Gastroesophageal sphincter (tissue), 4 donors: Measurements from ENCODE around the gene DNAH8. TPM values are rescaled to one million over a fixed set of nuclear protein-coding genes. Genes with fewer than 3 reads are reported as not detected.

Experiments
- ATAC-seq: fragments of 150-250 bp; one replicate; pipeline ENCODE4 v1.9.1; 2016; ENCODE audit warnings: mild to moderate bottlenecking, moderate library complexity
- H3K27ac ChIP-seq, 4 donors: fragments of 200-600 bp; sonication (generic) in 3 of 4; 1 replicate in 3 of 4; 2 replicates in 1 of 4; pipeline ENCODE4 v1.5.1; 2016 to 2019
- H3K27me3 ChIP-seq: fragments of 200-600 bp; sonication (generic); one replicate; pipeline ENCODE4 v1.5.1; 2019
- H3K36me3 ChIP-seq, 2 donors: fragments of 200-600 bp; sonication (generic); one replicate each; pipeline ENCODE4 v1.5.1; 2019; ENCODE audit warnings: control low read depth in 1 of 2
- H3K4me1 ChIP-seq, 3 donors: fragments of 200-600 bp; sonication (generic); 1 replicate in 2 of 3; 2 replicates in 1 of 3; pipeline ENCODE4 v1.5.1; 2016 to 2019; ENCODE audit warnings: control low read depth in 2 of 3
- H3K4me3 ChIP-seq, 2 donors: fragments of 200-600 bp; sonication (generic); one replicate each; pipeline ENCODE4 v1.5.1; 2019; ENCODE audit warnings: mild to moderate bottlenecking in 1 of 2, moderate library complexity in 1 of 2
- H3K9me3 ChIP-seq, 3 donors: fragments of 200-600 bp; sonication (generic); one replicate each; pipeline ENCODE4 v1.5.1; 2017 to 2019; ENCODE audit warnings: control low read depth in 2 of 3
- EP300 ChIP-seq: sonication (generic); formaldehyde crosslinking; IDR thresholded peaks from one replicate; pipeline ENCODE4 v1.6.1; 2017; ENCODE audit warnings: antibody characterized with exemption, mild to moderate bottlenecking
- POLR2A ChIP-seq, 2 donors: fragments of 450-650 bp; IDR thresholded peaks; one replicate each; pipeline ENCODE4 v1.6.1; 2017; ENCODE audit warnings: antibody characterized with exemption in 2 of 2, mild to moderate bottlenecking in 2 of 2, moderate library complexity in 1 of 2
- POLR2AphosphoS5 ChIP-seq: sonication (generic); formaldehyde crosslinking; IDR thresholded peaks from one replicate; pipeline ENCODE4 v1.6.1; 2017; ENCODE audit warnings: antibody characterized with exemption
- WGBS, 2 donors: methylation state at CpG; one replicate each; pipeline ENCODE4 v1.1.5; 2018; ENCODE audit warnings: low coverage in 1 of 2; 5-methylcytosine and 5-hydroxymethylcytosine counted together
- total RNA-seq, 4 donors: library from RNA; depleted of rRNA; stranded (reverse); fragments of >200 nt; gene quantifications; one replicate each; pipeline ENCODE4 v1.1.0, GENCODE V29; 2016
- TF ChIP-seq, protein P1 (sequence below), 4 experiments: fragments of 200-600 bp in 2 of 4; fragments of 450-650 bp in 2 of 4; sonication (generic) in 1 of 4; IDR thresholded peaks; one replicate each; pipeline ENCODE4 v1.5.1; 2017 to 2019; ENCODE audit warnings: antibody characterized with exemption in 4 of 4, mild to moderate bottlenecking in 2 of 4, moderate library complexity in 2 of 4

DNAH8 gene
- total RNA-seq, 4 donors from 2014 or later = not detected

GRCh38 chr6:38760097-38760496 lies 45.0 kb downstream of the DNAH8 start:
- H3K36me3 ChIP-seq = no peaks in the 10 kb centered on the region
- TF ChIP-seq POLR2A (IDR thresholded peaks at IDR 0.05) (no peak), EP300 (no peak), POLR2AphosphoS5 (no peak)
- TF ChIP-seq, protein P1, sequence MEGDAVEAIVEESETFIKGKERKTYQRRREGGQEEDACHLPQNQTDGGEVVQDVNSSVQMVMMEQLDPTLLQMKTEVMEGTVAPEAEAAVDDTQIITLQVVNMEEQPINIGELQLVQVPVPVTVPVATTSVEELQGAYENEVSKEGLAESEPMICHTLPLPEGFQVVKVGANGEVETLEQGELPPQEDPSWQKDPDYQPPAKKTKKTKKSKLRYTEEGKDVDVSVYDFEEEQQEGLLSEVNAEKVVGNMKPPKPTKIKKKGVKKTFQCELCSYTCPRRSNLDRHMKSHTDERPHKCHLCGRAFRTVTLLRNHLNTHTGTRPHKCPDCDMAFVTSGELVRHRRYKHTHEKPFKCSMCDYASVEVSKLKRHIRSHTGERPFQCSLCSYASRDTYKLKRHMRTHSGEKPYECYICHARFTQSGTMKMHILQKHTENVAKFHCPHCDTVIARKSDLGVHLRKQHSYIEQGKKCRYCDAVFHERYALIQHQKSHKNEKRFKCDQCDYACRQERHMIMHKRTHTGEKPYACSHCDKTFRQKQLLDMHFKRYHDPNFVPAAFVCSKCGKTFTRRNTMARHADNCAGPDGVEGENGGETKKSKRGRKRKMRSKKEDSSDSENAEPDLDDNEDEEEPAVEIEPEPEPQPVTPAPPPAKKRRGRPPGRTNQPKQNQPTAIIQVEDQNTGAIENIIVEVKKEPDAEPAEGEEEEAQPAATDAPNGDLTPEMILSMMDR (IDR thresholded peaks at IDR 0.05) = no peak

DNA sequence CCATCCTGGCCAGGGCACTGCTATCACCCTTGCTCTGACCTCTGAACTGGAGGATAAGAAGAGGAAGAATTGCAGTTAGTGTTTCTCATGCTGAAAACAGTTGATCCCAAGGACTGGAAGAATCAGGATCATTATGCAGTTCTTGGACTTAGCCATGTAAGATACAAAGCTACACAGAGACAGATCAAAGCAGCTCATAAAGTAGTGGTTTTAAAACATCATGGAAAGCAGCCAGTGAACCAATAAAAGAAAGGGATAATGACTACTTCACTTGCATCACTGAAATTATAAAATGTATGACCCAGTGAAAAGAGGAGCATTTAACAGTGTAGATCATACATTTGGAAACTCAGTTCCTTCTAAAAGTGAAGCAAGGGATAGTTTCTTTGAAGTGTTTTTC lies 47.7 kb downstream of the DNAH8 start:
- H3K27ac ChIP-seq = no peak overlapping the region
- ATAC-seq = no peak
- no peak overlapping the region for H3K4me3 ChIP-seq
- TF ChIP-seq POLR2A (IDR thresholded peaks at IDR 0.05) (no peak), POLR2AphosphoS5 (no peak), EP300 (no peak)
- TF ChIP-seq, protein P1 (IDR thresholded peaks at IDR 0.05) = no peak
- H3K27me3 ChIP-seq = no peaks in the 10 kb centered on the region
- H3K4me1 ChIP-seq = no peaks in the 10 kb centered on the region
- peaks cover 0 to 5% (median 0%) of the 10 kb centered on the region in 3 donors for H3K9me3 ChIP-seq
- H3K36me3 ChIP-seq = no peaks in the 10 kb centered on the region

More at GRCh38 chr6:38760097-38760496, 45.0 kb downstream of the DNAH8 start:
- H3K4me3 ChIP-seq = no peak overlapping the region
- no peak for ATAC-seq
- H3K27me3 ChIP-seq = no peaks in the 10 kb centered on the region
- peaks cover 0 to 5% (median 0%) of the 10 kb centered on the region in 3 donors for H3K9me3 ChIP-seq
- no peaks in the 10 kb centered on the region for H3K4me1 ChIP-seq
- 75 to 90% methylated on average over 1 of the region's 1 CpG for WGBS, 2 donors
- H3K27ac ChIP-seq = no peak overlapping the region

GRCh38 chr6:38767560-38767959 lies 52.4 kb downstream of the DNAH8 start:
- WGBS, 2 donors = 82 to 90% methylated on average over 2 of the region's 2 CpGs

GRCh38 chr6:38773338-38773737 lies 58.2 kb downstream of the DNAH8 start:
- no peak for TF ChIP-seq POLR2AphosphoS5
- TF ChIP-seq, protein P1 (IDR thresholded peaks at IDR 0.05) = no peak
- no peak for TF ChIP-seq POLR2A (IDR thresholded peaks at IDR 0.05)
- no peak for TF ChIP-seq EP300
- WGBS, 2 donors = 65% methylated on average over 3 of the region's 3 CpGs; no CpG with 5 or more reads in 1 of the 2 donors
- no peaks in the 10 kb centered on the region for H3K36me3 ChIP-seq

More at GRCh38 chr6:38767560-38767959, 52.4 kb downstream of the DNAH8 start:
- Histone ChIP-seq H3K4me1 (no peaks in the 10 kb centered on the region), H3K36me3 (no peaks in the 10 kb centered on the region), H3K9me3 (peaks cover 0 to 18% (median 0%) of the 10 kb centered on the region in 3 donors), H3K27ac (no peak overlapping the region), H3K4me3 (no peak overlapping the region), H3K27me3 (no peaks in the 10 kb centered on the region)
- TF ChIP-seq, protein P1 (IDR thresholded peaks at IDR 0.05) = no peak
- TF ChIP-seq POLR2A (IDR thresholded peaks at IDR 0.05) (no peak), EP300 (no peak), POLR2AphosphoS5 (no peak)
- ATAC-seq = no peak

GRCh38 chr6:38774929-38775707 lies 60.0 kb downstream of the DNAH8 start:
- Histone ChIP-seq H3K36me3 (no peaks in the 10 kb centered on the region), H3K27ac (no peak overlapping the region), H3K4me1 (no peaks in the 10 kb centered on the region), H3K4me3 (no peak overlapping the region), H3K9me3 (peaks cover 0 to 5% (median 0%) of the 10 kb centered on the region in 3 donors), H3K27me3 (no peaks in the 10 kb centered on the region)
- ATAC-seq = no peak
- TF ChIP-seq, protein P1 (IDR thresholded peaks at IDR 0.05) = no peak
- TF ChIP-seq EP300 (no peak), POLR2AphosphoS5 (no peak), POLR2A (IDR thresholded peaks at IDR 0.05) (no peak)
- 83 to 84% methylated on average over 4 to 5 of the region's 5 CpGs for WGBS, 2 donors

More at GRCh38 chr6:38773338-38773737, 58.2 kb downstream of the DNAH8 start:
- ATAC-seq = no peak
- Histone ChIP-seq H3K4me1 (no peaks in the 10 kb centered on the region), H3K27me3 (no peaks in the 10 kb centered on the region), H3K4me3 (no peak overlapping the region), H3K9me3 (peaks cover 0 to 13% (median 0%) of the 10 kb centered on the region in 3 donors), H3K27ac (no peak overlapping the region)
